Nucleus accumbens (tissue), 56 donors: ENCODE results near the gene SDHA.
A peak's percentile ranks its signal among the peaks of the same experiment; 100 is the strongest.
"Not testable (repeated sequence)": the region's sequence is repeated elsewhere in the genome, so short reads cannot be mapped to it uniquely, and the experiment has no call there.

Experiments used
- DNase-seq, 56 donors: peaks; one replicate each; lab custom pipeline; 2025; lab: John Stamatoyannopoulos, UW

SDHA gene

GRCh38 chr5:251538-251937 is 33.4 kb downstream of the SDHA start:
- not testable (repeated sequence) for DNase-seq

- DNase-seq: not testable (repeated sequence)
Observed at GRCh38 chr5:251975-252374, 33.9 kb downstream of the SDHA start.

GRCh38 chr5:252546-252945 is 34.4 kb downstream of the SDHA start:
- no peak for DNase-seq

GRCh38 chr5:254322-254721 is 36.2 kb downstream of the SDHA start:
- not testable (repeated sequence) for DNase-seq

GRCh38 chr5:255116-255515 is 37.0 kb downstream of the SDHA start:
- DNase-seq: not testable (repeated sequence)

GRCh38 chr5:256347-256746 is 38.2 kb downstream of the SDHA start:
- not testable (repeated sequence) for DNase-seq

GRCh38 chr5:257148-257547 is 39.0 kb downstream of the SDHA start:
- DNase-seq: no peak

GRCh38 chr5:263275-263974 is 45.3 kb downstream of the SDHA start:
- not testable (repeated sequence) for DNase-seq

GRCh38 chr5:264338-264737 is 46.2 kb downstream of the SDHA start:
- DNase-seq: no peak

GRCh38 chr5:266311-267026 is 48.3 kb downstream of the SDHA start:
- not testable (repeated sequence) for DNase-seq

- no peak for DNase-seq
Observed at GRCh38 chr5:267716-268115, 49.6 kb downstream of the SDHA start.

- no peak for DNase-seq
Observed at GRCh38 chr5:270340-270739, 52.2 kb downstream of the SDHA start.

GRCh38 chr5:271828-272167 is 53.7 kb downstream of the SDHA start:
- DNase-seq: not testable (repeated sequence)

- not testable (repeated sequence) for DNase-seq
Observed at GRCh38 chr5:273091-273490, 55.0 kb downstream of the SDHA start.

GRCh38 chr5:273491-273890 is 55.4 kb downstream of the SDHA start:
- not testable (repeated sequence) for DNase-seq

- not testable (repeated sequence) for DNase-seq
Observed at GRCh38 chr5:274346-274745, 56.2 kb downstream of the SDHA start.

- DNase-seq: no peak
Observed at GRCh38 chr5:278646-279045, 60.5 kb downstream of the SDHA start.

GRCh38 chr5:279051-279665 is 61.0 kb downstream of the SDHA start:
- DNase-seq: not testable (repeated sequence)

- no peak for DNase-seq
Observed at GRCh38 chr5:285991-286557, 68.0 kb downstream of the SDHA start.

- not testable (repeated sequence) for DNase-seq
Observed at GRCh38 chr5:290200-290599, 72.1 kb downstream of the SDHA start.

GRCh38 chr5:291345-291744 is 73.2 kb downstream of the SDHA start:
- DNase-seq: peak in 18 of 56 donors; percentile 6 to 74 (median 38)
